Parathyroid adenoma (tissue), 2 donors: ENCODE measurements around the gene RNASE7.

Experiments
- H2AFZ ChIP-seq: fragments of 300-600 bp; sonication (generic); one replicate; pipeline ENCODE4 v1.7.0; 2017; ENCODE audit warnings: antibody characterized with exemption, mild to moderate bottlenecking
- H3K27ac ChIP-seq: fragments of 300-600 bp; sonication (generic); one replicate; pipeline ENCODE4 v1.7.0; 2017
- H3K27me3 ChIP-seq: fragments of 300-600 bp; sonication (generic); one replicate; pipeline ENCODE4 v1.7.0; 2017; ENCODE audit warnings: low read length; ENCODE audit not compliant: control insufficient read depth, insufficient read depth
- H3K36me3 ChIP-seq: fragments of 300-600 bp; sonication (generic); one replicate; pipeline ENCODE4 v1.7.0; 2017; ENCODE audit warnings: low read length; ENCODE audit not compliant: control insufficient read depth, insufficient read depth
- H3K4me1 ChIP-seq: fragments of 300-600 bp; sonication (generic); one replicate; pipeline ENCODE4 v1.7.0; 2017; ENCODE audit warnings: control low read depth
- H3K4me2 ChIP-seq: fragments of 300-600 bp; sonication (generic); one replicate; pipeline ENCODE4 v1.7.0; 2017; ENCODE audit warnings: low read length
- H3K4me3 ChIP-seq: fragments of 300-600 bp; sonication (generic); one replicate; pipeline ENCODE4 v1.7.0; 2017; ENCODE audit warnings: low read depth, low read length
- H3K79me2 ChIP-seq: fragments of 300-600 bp; sonication (generic); one replicate; pipeline ENCODE4 v1.7.0; 2017; ENCODE audit warnings: control low read depth
- H3K9ac ChIP-seq: fragments of 300-600 bp; sonication (generic); one replicate; pipeline ENCODE4 v1.7.0; 2017; ENCODE audit warnings: mild to moderate bottlenecking
- H3K9me3 ChIP-seq: fragments of 300-600 bp; sonication (generic); one replicate; pipeline ENCODE4 v1.7.0; 2017; ENCODE audit warnings: low read length; ENCODE audit not compliant: control insufficient read depth
- TF ChIP-seq, protein P1 (sequence below): fragments of 300-600 bp; sonication (generic); IDR thresholded peaks from one replicate; pipeline ENCODE4 v1.7.0; 2017; ENCODE audit warnings: antibody characterized with exemption, mild to moderate bottlenecking
- donor health status: primary hyperparathyroidism.

RNASE7 gene

DNA sequence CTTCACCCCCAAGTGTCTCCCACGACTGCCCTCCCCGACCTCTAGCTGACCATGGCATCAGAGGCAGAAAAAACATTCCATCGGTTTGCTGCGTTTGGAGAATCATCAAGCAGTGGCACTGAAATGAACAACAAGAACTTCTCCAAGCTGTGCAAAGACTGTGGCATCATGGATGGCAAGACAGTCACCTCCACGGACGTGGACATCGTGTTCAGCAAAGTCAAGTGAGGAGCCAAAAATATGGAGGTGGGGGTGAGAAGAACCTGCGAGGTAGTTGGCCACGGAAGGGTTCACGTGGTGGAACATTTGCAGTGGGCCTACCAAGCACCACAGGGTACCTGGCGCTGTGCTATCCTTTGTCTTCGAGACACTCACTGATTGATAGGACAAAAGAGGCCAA is 11.6 kb upstream of the RNASE7 start:
- Histone ChIP-seq H3K4me2 (no peak overlapping the region), H3K36me3 (no peaks in the 10 kb centered on the region), H3K79me2 (no peaks in the 10 kb centered on the region), H2AFZ (no peak overlapping the region), H3K9ac (no peak overlapping the region), H3K4me1 (peaks cover 23% of the 10 kb centered on the region), H3K27me3 (no peaks in the 10 kb centered on the region), H3K4me3 (no peak overlapping the region), H3K27ac (no peak overlapping the region), H3K9me3 (no peaks in the 10 kb centered on the region)
- TF ChIP-seq, protein P1, sequence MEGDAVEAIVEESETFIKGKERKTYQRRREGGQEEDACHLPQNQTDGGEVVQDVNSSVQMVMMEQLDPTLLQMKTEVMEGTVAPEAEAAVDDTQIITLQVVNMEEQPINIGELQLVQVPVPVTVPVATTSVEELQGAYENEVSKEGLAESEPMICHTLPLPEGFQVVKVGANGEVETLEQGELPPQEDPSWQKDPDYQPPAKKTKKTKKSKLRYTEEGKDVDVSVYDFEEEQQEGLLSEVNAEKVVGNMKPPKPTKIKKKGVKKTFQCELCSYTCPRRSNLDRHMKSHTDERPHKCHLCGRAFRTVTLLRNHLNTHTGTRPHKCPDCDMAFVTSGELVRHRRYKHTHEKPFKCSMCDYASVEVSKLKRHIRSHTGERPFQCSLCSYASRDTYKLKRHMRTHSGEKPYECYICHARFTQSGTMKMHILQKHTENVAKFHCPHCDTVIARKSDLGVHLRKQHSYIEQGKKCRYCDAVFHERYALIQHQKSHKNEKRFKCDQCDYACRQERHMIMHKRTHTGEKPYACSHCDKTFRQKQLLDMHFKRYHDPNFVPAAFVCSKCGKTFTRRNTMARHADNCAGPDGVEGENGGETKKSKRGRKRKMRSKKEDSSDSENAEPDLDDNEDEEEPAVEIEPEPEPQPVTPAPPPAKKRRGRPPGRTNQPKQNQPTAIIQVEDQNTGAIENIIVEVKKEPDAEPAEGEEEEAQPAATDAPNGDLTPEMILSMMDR = no peak

DNA sequence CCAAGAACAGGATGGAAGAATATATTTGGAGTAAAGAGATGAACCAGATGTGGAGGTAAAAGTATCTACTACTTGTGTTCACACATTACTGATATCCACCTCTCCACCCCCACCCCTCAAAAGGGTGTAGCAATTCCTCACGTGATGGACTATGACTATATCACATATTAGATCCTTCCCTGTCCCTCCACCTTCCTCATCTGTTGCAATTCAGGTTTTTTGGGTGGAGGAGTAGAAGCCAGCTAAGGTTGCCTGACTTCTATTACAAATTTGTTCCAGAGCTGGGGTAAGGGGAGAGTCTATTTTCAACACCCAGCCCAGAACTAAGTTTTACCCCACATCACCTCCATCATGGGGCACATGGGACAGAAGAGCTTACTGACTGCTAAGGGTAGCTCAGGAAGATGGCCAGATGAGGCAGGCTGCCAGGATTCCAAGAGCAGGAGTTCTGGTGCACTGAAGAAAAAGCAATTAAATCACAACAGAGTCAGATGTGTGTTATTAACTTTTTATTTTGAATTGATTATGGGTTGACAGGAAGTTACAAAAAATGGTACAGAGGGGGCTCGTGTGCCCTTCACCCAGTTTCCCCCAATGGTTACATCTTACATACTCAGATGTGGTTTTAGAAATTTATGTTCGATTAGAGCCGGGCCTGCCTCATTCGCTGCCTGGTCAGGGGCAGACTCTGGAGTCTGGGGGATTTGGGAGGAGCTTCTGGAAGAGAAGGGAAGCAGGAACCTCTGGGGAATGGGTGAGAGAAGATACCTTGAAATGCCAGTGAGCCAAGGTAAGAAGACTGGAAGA is 9.6 kb upstream of the RNASE7 start:
- TF ChIP-seq, protein P1 = no peak
- H2AFZ ChIP-seq = no peak overlapping the region
- H3K27ac ChIP-seq = no peak overlapping the region

DNA sequence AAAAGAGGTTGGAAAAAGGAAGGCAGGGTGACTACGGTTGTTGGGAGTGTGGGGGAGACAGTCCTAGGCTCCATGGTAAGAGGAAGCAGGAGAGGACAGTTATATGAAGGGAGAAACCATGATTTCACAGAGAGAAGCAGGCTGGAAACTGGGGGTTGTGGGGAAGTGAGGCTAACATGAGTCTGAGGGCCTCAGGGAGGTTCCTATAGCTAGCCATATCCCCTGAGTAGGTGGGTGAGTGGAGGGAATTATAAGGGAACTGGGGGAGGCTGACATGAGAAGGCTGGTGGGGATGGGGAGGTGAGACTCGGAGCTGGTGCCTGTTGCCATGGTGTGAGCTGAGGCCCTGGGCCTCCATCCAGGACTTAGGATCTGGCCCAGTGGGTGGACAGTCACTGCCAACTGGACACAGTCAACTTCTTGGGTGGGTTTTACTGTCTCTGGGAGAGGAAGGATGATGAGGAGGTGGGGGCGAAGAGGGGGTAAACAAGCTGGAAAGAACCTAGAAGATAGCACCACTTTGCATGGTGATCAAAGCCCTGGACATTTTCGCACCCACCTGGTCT is 8.9 kb upstream of the RNASE7 start:
- Histone ChIP-seq H3K27me3 (no peaks in the 10 kb centered on the region), H3K4me3 (no peak overlapping the region), H3K9ac (no peak overlapping the region), H3K36me3 (no peaks in the 10 kb centered on the region), H3K9me3 (no peaks in the 10 kb centered on the region), H3K4me1 (peaks cover 14% of the 10 kb centered on the region), H3K4me2 (no peak overlapping the region), H3K27ac (no peak overlapping the region), H3K79me2 (no peaks in the 10 kb centered on the region), H2AFZ (no peak overlapping the region)
- TF ChIP-seq, protein P1 = no peak

More for the DNA sequence above, 9.6 kb upstream of the RNASE7 start:
- Histone ChIP-seq H3K4me1 (peaks cover 14% of the 10 kb centered on the region), H3K36me3 (no peaks in the 10 kb centered on the region), H3K4me3 (no peak overlapping the region), H3K27me3 (no peaks in the 10 kb centered on the region), H3K79me2 (no peaks in the 10 kb centered on the region), H3K9ac (no peak overlapping the region), H3K9me3 (no peaks in the 10 kb centered on the region), H3K4me2 (no peak overlapping the region)

DNA sequence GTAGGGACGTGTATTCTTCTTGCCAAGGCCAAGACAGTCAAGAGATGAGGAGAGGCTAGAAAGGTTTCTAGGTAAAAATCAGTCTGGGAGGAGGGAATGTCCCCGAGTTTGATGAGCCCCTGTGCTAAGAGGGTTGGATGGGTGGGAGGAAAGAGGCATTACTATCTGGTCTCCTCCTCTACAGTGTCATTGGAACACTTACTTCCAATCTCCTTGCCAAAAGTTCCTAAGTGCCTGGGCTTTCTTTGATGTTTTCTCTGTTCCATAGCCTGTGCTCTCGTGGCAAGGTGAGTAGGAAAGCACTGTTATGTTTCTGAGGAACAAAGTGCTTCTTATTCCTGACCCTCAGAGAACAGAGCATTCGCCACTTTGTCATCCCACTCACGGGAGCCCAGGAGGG is 7.5 kb upstream of the RNASE7 start, which contains the start of gene RNASE13:
RNASE13 (minus strand) TSS at position 101 of the 400 bp plus-strand sequence. CDS start 519 bp downstream, outside the sequence.
- H3K9ac ChIP-seq = no peak within 1 kb of the TSS
- no peak within 1 kb of the TSS for H3K4me2 ChIP-seq
- H2AFZ ChIP-seq = peak within 1 kb of the TSS; percentile 61
- no peak within 1 kb of the TSS for H3K4me3 ChIP-seq
- TF ChIP-seq, protein P1 = no peak
- peak within 1 kb of the TSS; percentile 45 for H3K27ac ChIP-seq
- no peaks in the 10 kb centered on the region for H3K36me3 ChIP-seq
- H3K9me3 ChIP-seq = no peaks in the 10 kb centered on the region
- no peaks in the 10 kb centered on the region for H3K27me3 ChIP-seq
- peaks cover 28% of the 10 kb centered on the region for H3K4me1 ChIP-seq
- no peaks in the 10 kb centered on the region for H3K79me2 ChIP-seq
